ENCODE data around the gene TERB2. TPM values are rescaled to one million over a fixed set of nuclear protein-coding genes. Genes with fewer than 3 reads are reported as not detected.
"Not testable (repeated sequence)": the region's sequence is repeated elsewhere in the genome, so short reads cannot be mapped to it uniquely, and the experiment has no call there.

Gene TERB2
- total RNA-seq, 2 donors from 2014 or later = not detected

- H3K27me3 Mint-ChIP-seq (ENCODE audit: low read depth); H3K9me3 Mint-ChIP-seq; ATAC-seq (replicated peaks in 1 of 2); H3K36me3 Mint-ChIP-seq (ENCODE audit: insufficient read depth in 2 of 2); H3K4me1 Mint-ChIP-seq (ENCODE audit: low read depth); H3K4me3 Mint-ChIP-seq; H3K27ac Mint-ChIP-seq; DNase-seq: not testable (repeated sequence)
Measured at GRCh38 chr15:44979617-44980339, 23.3 kb downstream of the TERB2 start.

GRCh38 chr15:44984144-44984543, 27.7 kb downstream of the TERB2 start:
- not testable (repeated sequence) for H3K4me1 Mint-ChIP-seq (ENCODE audit: low read depth); H3K36me3 Mint-ChIP-seq (ENCODE audit: insufficient read depth in 2 of 2); DNase-seq; H3K9me3 Mint-ChIP-seq; H3K4me3 Mint-ChIP-seq; ATAC-seq (replicated peaks in 1 of 2); H3K27ac Mint-ChIP-seq; H3K27me3 Mint-ChIP-seq (ENCODE audit: low read depth)

- peaks cover 11% of the 10 kb centered on the region for H3K27me3 Mint-ChIP-seq (ENCODE audit: low read depth)
- H3K36me3 Mint-ChIP-seq (ENCODE audit: insufficient read depth in 2 of 2); H3K27ac Mint-ChIP-seq; H3K4me1 Mint-ChIP-seq (ENCODE audit: low read depth); ATAC-seq (replicated peaks in 1 of 2); H3K9me3 Mint-ChIP-seq; DNase-seq; H3K4me3 Mint-ChIP-seq: not testable (repeated sequence)
Measured at GRCh38 chr15:44986346-44987055, 30.0 kb downstream of the TERB2 start.

- not testable (repeated sequence) for H3K9me3 Mint-ChIP-seq; H3K4me3 Mint-ChIP-seq; H3K4me1 Mint-ChIP-seq (ENCODE audit: low read depth); H3K27ac Mint-ChIP-seq; H3K36me3 Mint-ChIP-seq (ENCODE audit: insufficient read depth in 2 of 2)
- H3K27me3 Mint-ChIP-seq (ENCODE audit: low read depth) = peaks cover 21% of the 10 kb centered on the region
- ATAC-seq (replicated peaks in 1 of 2) = peak; percentile 96 to 98
- DNase-seq = peak; percentile 11 to 34
Measured at GRCh38 chr15:44987711-44988110, 31.2 kb downstream of the TERB2 start.

- H3K36me3 Mint-ChIP-seq (ENCODE audit: insufficient read depth in 2 of 2); H3K4me1 Mint-ChIP-seq (ENCODE audit: low read depth); H3K27ac Mint-ChIP-seq; H3K9me3 Mint-ChIP-seq; H3K4me3 Mint-ChIP-seq; DNase-seq: not testable (repeated sequence)
- peak; percentile 19 to 27 for ATAC-seq (replicated peaks in 1 of 2)
- peaks cover 27% of the 10 kb centered on the region for H3K27me3 Mint-ChIP-seq (ENCODE audit: low read depth)
Measured at GRCh38 chr15:44988184-44988869, 31.8 kb downstream of the TERB2 start.

GRCh38 chr15:44988870-44989219, 32.4 kb downstream of the TERB2 start:
- not testable (repeated sequence) for ATAC-seq (replicated peaks in 1 of 2)

GRCh38 chr15:44997632-44998031, 41.1 kb downstream of the TERB2 start:
- H3K9me3 Mint-ChIP-seq = not testable (repeated sequence)

More at GRCh38 chr15:44988870-44989219, 32.4 kb downstream of the TERB2 start:
- DNase-seq; H3K4me3 Mint-ChIP-seq; H3K36me3 Mint-ChIP-seq (ENCODE audit: insufficient read depth in 2 of 2); H3K9me3 Mint-ChIP-seq; H3K27ac Mint-ChIP-seq; H3K4me1 Mint-ChIP-seq (ENCODE audit: low read depth): not testable (repeated sequence)
- peaks cover 27% of the 10 kb centered on the region for H3K27me3 Mint-ChIP-seq (ENCODE audit: low read depth)

GRCh38 chr15:44999105-44999504, 42.6 kb downstream of the TERB2 start:
- Mint-ChIP-seq H3K36me3 (ENCODE audit: insufficient read depth in 2 of 2) (no peaks in the 10 kb centered on the region), H3K4me1 (ENCODE audit: low read depth) (no peaks in the 10 kb centered on the region), H3K9me3 (no peaks in the 10 kb centered on the region), H3K4me3 (no peak overlapping the region), H3K27me3 (ENCODE audit: low read depth) (peaks cover 25% of the 10 kb centered on the region), H3K27ac (no peak overlapping the region)
- ATAC-seq (replicated peaks in 1 of 2) (no peak), DNase-seq (no peak)

More at GRCh38 chr15:44997632-44998031, 41.1 kb downstream of the TERB2 start:
- H3K36me3 Mint-ChIP-seq (ENCODE audit: insufficient read depth in 2 of 2); H3K4me3 Mint-ChIP-seq; DNase-seq; ATAC-seq (replicated peaks in 1 of 2); H3K4me1 Mint-ChIP-seq (ENCODE audit: low read depth); H3K27ac Mint-ChIP-seq: not testable (repeated sequence)
- H3K27me3 Mint-ChIP-seq (ENCODE audit: low read depth) = peaks cover 32% of the 10 kb centered on the region

- H3K27ac Mint-ChIP-seq; H3K4me1 Mint-ChIP-seq (ENCODE audit: low read depth); DNase-seq; H3K36me3 Mint-ChIP-seq (ENCODE audit: insufficient read depth in 2 of 2); H3K4me3 Mint-ChIP-seq; H3K9me3 Mint-ChIP-seq; ATAC-seq (replicated peaks in 1 of 2): not testable (repeated sequence)
- peaks cover 12% of the 10 kb centered on the region for H3K27me3 Mint-ChIP-seq (ENCODE audit: low read depth)
Measured at GRCh38 chr15:45001180-45001579, 44.7 kb downstream of the TERB2 start.

- not testable (repeated sequence) for ATAC-seq (replicated peaks in 1 of 2); H3K4me1 Mint-ChIP-seq (ENCODE audit: low read depth); H3K27me3 Mint-ChIP-seq (ENCODE audit: low read depth); H3K9me3 Mint-ChIP-seq; DNase-seq; H3K27ac Mint-ChIP-seq; H3K4me3 Mint-ChIP-seq; H3K36me3 Mint-ChIP-seq (ENCODE audit: insufficient read depth in 2 of 2)
Measured at GRCh38 chr15:45003731-45004410, 47.4 kb downstream of the TERB2 start.

- H3K27me3 Mint-ChIP-seq (ENCODE audit: low read depth) = not testable (repeated sequence)
Measured at GRCh38 chr15:45004590-45005175, 48.2 kb downstream of the TERB2 start.

GRCh38 chr15:45009046-45009445, 52.6 kb downstream of the TERB2 start:
- no peak overlapping the region for H3K27ac Mint-ChIP-seq
- H3K4me3 Mint-ChIP-seq = no peak overlapping the region
- H3K36me3 Mint-ChIP-seq (ENCODE audit: insufficient read depth in 2 of 2) = peaks cover 2 to 4% of the 10 kb centered on the region in 2 donors
- ATAC-seq (replicated peaks in 1 of 2) (no peak), DNase-seq (no peak)
- H3K9me3 Mint-ChIP-seq = peaks cover 0 to 2% of the 10 kb centered on the region in 2 donors
- peaks cover 6% of the 10 kb centered on the region for H3K27me3 Mint-ChIP-seq (ENCODE audit: low read depth)
- no peaks in the 10 kb centered on the region for H3K4me1 Mint-ChIP-seq (ENCODE audit: low read depth)

More at GRCh38 chr15:45004590-45005175, 48.2 kb downstream of the TERB2 start:
- not testable (repeated sequence) for H3K4me3 Mint-ChIP-seq; H3K4me1 Mint-ChIP-seq (ENCODE audit: low read depth); H3K27ac Mint-ChIP-seq; DNase-seq; H3K36me3 Mint-ChIP-seq (ENCODE audit: insufficient read depth in 2 of 2); H3K9me3 Mint-ChIP-seq
- peak; percentile 31 to 78 for ATAC-seq (replicated peaks in 1 of 2)

Data from activated T-cell treated with anti-CD3 and anti-CD28 coated beads, Interleukin-2, amount 50 U/mL, for 72 hours (primary cell).